Heart right ventricle (tissue), 16 donors: ENCODE data around the gene ELAVL3. TPM values are rescaled to one million over a fixed set of nuclear protein-coding genes. Genes with fewer than 3 reads are reported as not detected.

Source experiments
- ATAC-seq, 8 donors: fragments of 200-7000 bp; cut with Tn5 transposase; one replicate each; pipeline ENCODE4 v1.9.1; 2020; ENCODE audit warnings: mild to moderate bottlenecking in 8 of 8, moderate library complexity in 8 of 8, moderate number of reproducible peaks in 1 of 8
- DNase-seq, 2 donors: peaks; one replicate each; pipeline ENCODE4 v3.0.0-alpha.2; 2020
- H3K27ac ChIP-seq, 10 donors: fragments of 200-600 bp; sonication (generic) in 2 of 10; one replicate each; pipeline versions ENCODE4 v1.5.0 to v1.8.0; 2020 to 2022; ENCODE audit warnings: mild to moderate bottlenecking in 3 of 10
- H3K27me3 ChIP-seq, 7 donors: fragments of 200-600 bp; one replicate each; pipeline ENCODE4 v1.8.0; 2021 to 2022; ENCODE audit warnings: mild to moderate bottlenecking in 2 of 7
- H3K36me3 ChIP-seq, 9 donors: fragments of 200-600 bp; sonication (generic) in 1 of 9; one replicate each; pipeline versions ENCODE4 v1.5.0 to v1.8.0; 2020 to 2022; ENCODE audit warnings: mild to moderate bottlenecking in 2 of 9
- H3K4me1 ChIP-seq, 9 donors: fragments of 200-600 bp; sonication (generic) in 1 of 9; one replicate each; pipeline versions ENCODE4 v1.5.0 to v1.8.0; 2020 to 2022; ENCODE audit warnings: mild to moderate bottlenecking in 4 of 9
- H3K4me3 ChIP-seq, 10 donors: fragments of 200-600 bp; sonication (generic) in 2 of 10; one replicate each; pipeline versions ENCODE4 v1.5.0 to v1.8.0; 2020 to 2022; ENCODE audit warnings: mild to moderate bottlenecking in 7 of 10, moderate library complexity in 2 of 10
- H3K9me3 ChIP-seq, 11 donors: fragments of 200-600 bp in 10 of 11; sonication (generic) in 2 of 11; one replicate each; pipeline versions ENCODE4 v1.5.0 to v1.8.0; 2013 to 2022; ENCODE audit warnings: mild to moderate bottlenecking in 2 of 11, control low read depth in 1 of 11, moderate library complexity in 1 of 11
- CTCF ChIP-seq, 9 donors: fragments of 200-600 bp; sonication (generic) in 2 of 9; IDR thresholded peaks; one replicate each; pipeline versions ENCODE4 v1.5.0 to v1.8.0; 2021 to 2022; ENCODE audit warnings: antibody characterized with exemption in 9 of 9, mild to moderate bottlenecking in 5 of 9, moderate library complexity in 1 of 9
- WGBS, 2 donors: extraction: QIAGEN DNeasy Blood & Tissue Kit; methylation state at CpG; one replicate each; pipeline ENCODE4 v1.1.7; 2013; ENCODE audit warnings: inconsistent platforms in 1 of 2; 5-methylcytosine and 5-hydroxymethylcytosine counted together
- intact Hi-C, 10 donors: fragments of 100-400 bp; cut with DNase I; formaldehyde crosslinking; loops; one replicate each; pipeline versions ENCODE4 v1.11.1 to v1.14.2; 2022
- polyA plus RNA-seq, 2 donors: library from polyadenylated mRNA; stranded (reverse); fragments of 200-250 nt; gene quantifications; one replicate each; pipeline ENCODE4 v1.2.3, GENCODE V29; 2013
- total RNA-seq, 10 donors: library from RNA; stranded (reverse); fragmentation: NEBNext Ultra II Directional in 3 of 10; extraction: Animal tissue kit (Norgen Biotek cat#: 25700) in 3 of 10; gene quantifications; one replicate each; pipeline versions ENCODE4 v1.2.1 to v1.2.4, GENCODE V29; 2021 to 2023
- donor health status: Arrhythmogenic right ventricular cardiomyopathy.
- donor health status: ischemic (EF 13 %, LVEDD 7.1; RV severe dilation, severe dysfunction).
- donor health status: healthy with polysubstance abuse.
- donor health status: DM: no; HTN: yes; CAD: no.
- donor health status: DM: no; HTN: no; CAD: no.
- donor health status: ischemic (EF 25% LVEDD 6.9; RV normal size, moderate dysfunction).
- donor health status: ischemic (EF 25% LVEDD 5.7; RV mildly dilated, moderate dysfunction).
- donor health status: healthy.
- donor health status: DM: yes; HTN: yes; CAD: no.
- donor health status: Ischemic cardiomyopathy.
- donor health status: ischemic (EF 35%, LVEDD 5.7; RV mildly dilated, moderate dysfunction).
- donor health status: nonischemic (EF 11% LVEDD 7.7; RV severe dilation, severe dysfunction).
- donor health status: DM: yes; HTN: yes; CAD: no.
- donor health status: PGD.
- donor health status: ischemic (EF 29% LVEDD 5.4; RV normal size, mild dysfunction).
- donor health status: nonischemic (EF 23%, LVEDD 6.1; RV moderate dilation, normal function).

ELAVL3 gene
- total and polyA plus RNA-seq, 12 donors, result 0.07 to 0.44 (median 0.21) TPM; not detected in 3

GRCh38 chr19:11448923-11449554 lies 31.8 kb downstream of the ELAVL3 start:
- 94 to 95% methylated on average over 31 of the region's 31 CpGs for WGBS, 2 donors
- Histone ChIP-seq H3K36me3 (peaks cover 0 to 70% (median 35%) of the 10 kb centered on the region in 9 donors), H3K27ac (no peak overlapping the region), H3K4me3 (no peak overlapping the region), H3K27me3 (peaks cover 0 to 8% (median 0%) of the 10 kb centered on the region in 7 donors), H3K9me3 (no peaks in the 10 kb centered on the region), H3K4me1 (peaks cover 0 to 18% (median 0%) of the 10 kb centered on the region in 9 donors)
- no peak for TF ChIP-seq CTCF (IDR thresholded peaks at IDR 0.05)
- DNase-seq (no peak), ATAC-seq (no peak)
- intact Hi-C loops, result loop anchor here in 5 of 10 donors (5.0 to 10.0 kb wide), 3 partner anchors 72 to 157 kb away; partner anchors contain the start of gene TSPAN16 (in 2 of the 5)

GRCh38 chr19:11448410-11448809 lies 32.4 kb downstream of the ELAVL3 start:
- no peaks in the 10 kb centered on the region for H3K9me3 ChIP-seq
- H3K4me3 ChIP-seq, result no peak overlapping the region
- H3K4me1 ChIP-seq, result peaks cover 0 to 25% (median 0%) of the 10 kb centered on the region in 9 donors
- peaks cover 0 to 8% (median 0%) of the 10 kb centered on the region in 7 donors for H3K27me3 ChIP-seq
- no peak for DNase-seq
- no peak for TF ChIP-seq CTCF (IDR thresholded peaks at IDR 0.05)
- intact Hi-C loops, result loop anchor here in 5 of 10 donors (5.0 to 10.0 kb wide), 3 partner anchors 71 to 156 kb away; partner anchors contain the start of gene TSPAN16 (in 2 of the 5)
- peaks cover 0 to 76% (median 35%) of the 10 kb centered on the region in 9 donors for H3K36me3 ChIP-seq
- no peak overlapping the region for H3K27ac ChIP-seq
- no peak for ATAC-seq
- WGBS, 2 donors, result 84 to 92% methylated on average over 13 of the region's 13 CpGs

- Histone ChIP-seq H3K9me3 (no peaks in the 10 kb centered on the region), H3K27me3 (peaks cover 0 to 3% (median 0%) of the 10 kb centered on the region in 7 donors), H3K36me3 (peaks cover 0 to 84% (median 35%) of the 10 kb centered on the region in 9 donors), H3K4me3 (no peak overlapping the region), H3K4me1 (peaks cover 0 to 27% (median 0%) of the 10 kb centered on the region in 9 donors), H3K27ac (no peak overlapping the region)
- DNase-seq (no peak), ATAC-seq (peak in 2 of 8 donors; percentile 5 to 12)
- WGBS, 2 donors, result 90 to 91% methylated on average over 33 to 35 of the region's 35 CpGs
- TF ChIP-seq CTCF (IDR thresholded peaks at IDR 0.05), result no peak
- intact Hi-C loops, result loop anchor here in 6 of 10 donors (2.0 to 10.0 kb wide), 4 partner anchors 70 to 155 kb away; partner anchors contain the start of gene TSPAN16 (in 2 of the 6)
Observed at GRCh38 chr19:11447347-11448262, 33.2 kb downstream of the ELAVL3 start.
